ENCODE measurements around the gene HIPK2. TPM values are rescaled to one million over a fixed set of nuclear protein-coding genes. Genes with fewer than 3 reads are reported as not detected.
A peak's percentile ranks its signal among the peaks of the same experiment; 100 is the strongest.

Gene HIPK2
- total RNA-seq, 1 donor from 2014 or later: 44.0 TPM

GRCh38 chr7:139773371-139773770 is 4.4 kb downstream of the HIPK2 start:
- no peak for TF ChIP-seq CTCF (IDR thresholded peaks at IDR 0.05; ENCODE audit: insufficient read depth, low read length, poor library complexity, severe bottlenecking)
- peaks cover 3% of the 10 kb centered on the region for H3K36me3 ChIP-seq (ENCODE audit: control insufficient read depth, insufficient read depth, low read length)
- DNase-seq (ENCODE audit: low read depth): no peak
- no peaks in the 10 kb centered on the region for H3K27me3 ChIP-seq (ENCODE audit: control insufficient read depth, insufficient read depth, low read length)
- peak overlapping the region; percentile 59 for H3K4me3 ChIP-seq (ENCODE audit: low read depth, low read length)

GRCh38 chr7:139772873-139773272 is 4.9 kb downstream of the HIPK2 start:
- TF ChIP-seq CTCF (IDR thresholded peaks at IDR 0.05; ENCODE audit: insufficient read depth, low read length, poor library complexity, severe bottlenecking): no peak
- no peaks in the 10 kb centered on the region for H3K27me3 ChIP-seq (ENCODE audit: control insufficient read depth, insufficient read depth, low read length)
- no peak overlapping the region for H3K4me3 ChIP-seq (ENCODE audit: low read depth, low read length)
- H3K36me3 ChIP-seq (ENCODE audit: control insufficient read depth, insufficient read depth, low read length): peaks cover 3% of the 10 kb centered on the region
- no peak for DNase-seq (ENCODE audit: low read depth)

- Histone ChIP-seq H3K27me3 (ENCODE audit: control insufficient read depth, insufficient read depth, low read length) (no peaks in the 10 kb centered on the region), H3K4me3 (ENCODE audit: low read depth, low read length) (peak overlapping the region; percentile 4), H3K36me3 (ENCODE audit: control insufficient read depth, insufficient read depth, low read length) (peaks cover 3% of the 10 kb centered on the region)
- no peak for DNase-seq (ENCODE audit: low read depth)
- TF ChIP-seq CTCF (IDR thresholded peaks at IDR 0.05; ENCODE audit: insufficient read depth, low read length, poor library complexity, severe bottlenecking): no peak
Observed at GRCh38 chr7:139772115-139772514, 5.7 kb downstream of the HIPK2 start.

GRCh38 chr7:139771001-139771956 is 6.5 kb downstream of the HIPK2 start:
- Histone ChIP-seq H3K36me3 (ENCODE audit: control insufficient read depth, insufficient read depth, low read length) (peaks cover 3% of the 10 kb centered on the region), H3K27me3 (ENCODE audit: control insufficient read depth, insufficient read depth, low read length) (no peaks in the 10 kb centered on the region), H3K4me3 (ENCODE audit: low read depth, low read length) (no peak overlapping the region)
- no peak for TF ChIP-seq CTCF (IDR thresholded peaks at IDR 0.05; ENCODE audit: insufficient read depth, low read length, poor library complexity, severe bottlenecking)
- no peak for DNase-seq (ENCODE audit: low read depth)

- no peaks in the 10 kb centered on the region for H3K27me3 ChIP-seq (ENCODE audit: control insufficient read depth, insufficient read depth, low read length)
- no peak overlapping the region for H3K4me3 ChIP-seq (ENCODE audit: low read depth, low read length)
- peaks cover 3% of the 10 kb centered on the region for H3K36me3 ChIP-seq (ENCODE audit: control insufficient read depth, insufficient read depth, low read length)
- no peak for TF ChIP-seq CTCF (IDR thresholded peaks at IDR 0.05; ENCODE audit: insufficient read depth, low read length, poor library complexity, severe bottlenecking)
- no peak for DNase-seq (ENCODE audit: low read depth)
Observed at GRCh38 chr7:139769761-139770160, 8.0 kb downstream of the HIPK2 start.

Measured in kidney epithelial cell (primary cell).